Activated naive CD8-positive, alpha-beta T cell treated with anti-CD3 and anti-CD28 coated beads for 36 hours (primary cell): Measurements from ENCODE around the gene KRTAP19-6. TPM values are rescaled to one million over a fixed set of nuclear protein-coding genes. Genes with fewer than 3 reads are reported as not detected.

Source experiments
- DNase-seq: peaks from one replicate; pipeline ENCODE4 v3.0.0; 2021
- H3K27ac Mint-ChIP-seq: one replicate; pipeline ENCODE4 v1.8.0; 2022; ENCODE audit warnings: mild to moderate bottlenecking, moderate library complexity, mixed read lengths
- H3K27me3 Mint-ChIP-seq: one replicate; pipeline ENCODE4 v1.8.0; 2022; ENCODE audit warnings: mild to moderate bottlenecking, mixed read lengths
- H3K36me3 Mint-ChIP-seq: one replicate; pipeline ENCODE4 v1.8.0; 2021; ENCODE audit warnings: mild to moderate bottlenecking, mixed read lengths
- H3K4me1 Mint-ChIP-seq: one replicate; pipeline ENCODE4 v1.8.0; 2021; ENCODE audit warnings: mixed read lengths
- H3K4me3 Mint-ChIP-seq: one replicate; pipeline ENCODE4 v1.8.0; 2022; ENCODE audit warnings: mild to moderate bottlenecking, moderate library complexity, mixed read lengths
- H3K9me3 Mint-ChIP-seq: one replicate; pipeline ENCODE4 v1.8.0; 2022; ENCODE audit warnings: mixed read lengths
- total RNA-seq, 2 experiments: library from RNA; stranded (reverse); gene quantifications; one replicate each; pipeline ENCODE4 v1.2.3, GENCODE V29; 2021

The KRTAP19-6 gene
- total RNA-seq, 2 experiments from 2014 or later = not detected

GRCh38 chr21:30502041-30502440, 39.6 kb downstream of the KRTAP19-6 start, which contains the start of gene KRTAP19-5:
KRTAP19-5 (minus strand) TSS chr21:30502141; CDS start chr21:30502090, 51 bp downstream.
- Mint-ChIP-seq H3K27me3 (peaks cover 9% of the 10 kb centered on the region), H3K4me3 (no peak within 1 kb of the TSS), H3K4me1 (no peaks in the 10 kb centered on the region), H3K9me3 (no peaks in the 10 kb centered on the region), H3K27ac (no peak within 1 kb of the TSS), H3K36me3 (no peaks in the 10 kb centered on the region)
- no peak for DNase-seq

DNA sequence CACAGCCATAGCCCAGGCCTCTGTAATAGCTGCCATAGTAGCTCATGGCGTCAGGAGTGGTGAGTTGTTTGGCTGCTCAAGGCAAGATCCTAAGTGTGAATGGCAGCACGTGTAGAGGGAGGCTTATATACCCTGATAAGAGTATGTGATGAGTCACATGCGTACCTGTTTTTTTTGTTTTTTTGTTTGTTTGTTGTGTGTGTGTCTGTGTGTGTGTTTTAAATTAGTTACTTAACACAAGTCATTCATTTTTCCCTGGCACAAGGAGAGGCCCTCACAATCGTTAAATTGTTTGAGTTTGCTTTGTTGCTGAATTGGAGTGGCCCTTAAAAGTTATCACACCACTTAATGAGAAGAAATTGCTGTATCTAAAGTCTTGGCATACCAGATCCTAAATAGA, 44.6 kb downstream of the KRTAP19-6 start, which contains the start of gene KRTAP19-4:
Gene KRTAP19-4 (minus strand): TSS at position 101 of the 400 bp plus-strand sequence. CDS start 55 bp downstream, at position 46.
- no peaks in the 10 kb centered on the region for H3K36me3 Mint-ChIP-seq
- H3K9me3 Mint-ChIP-seq = no peaks in the 10 kb centered on the region
- H3K27ac Mint-ChIP-seq = no peak within 1 kb of the TSS
- no peaks in the 10 kb centered on the region for H3K4me1 Mint-ChIP-seq
- H3K27me3 Mint-ChIP-seq = no peaks in the 10 kb centered on the region
- no peak for DNase-seq
- H3K4me3 Mint-ChIP-seq = no peak within 1 kb of the TSS

DNA sequence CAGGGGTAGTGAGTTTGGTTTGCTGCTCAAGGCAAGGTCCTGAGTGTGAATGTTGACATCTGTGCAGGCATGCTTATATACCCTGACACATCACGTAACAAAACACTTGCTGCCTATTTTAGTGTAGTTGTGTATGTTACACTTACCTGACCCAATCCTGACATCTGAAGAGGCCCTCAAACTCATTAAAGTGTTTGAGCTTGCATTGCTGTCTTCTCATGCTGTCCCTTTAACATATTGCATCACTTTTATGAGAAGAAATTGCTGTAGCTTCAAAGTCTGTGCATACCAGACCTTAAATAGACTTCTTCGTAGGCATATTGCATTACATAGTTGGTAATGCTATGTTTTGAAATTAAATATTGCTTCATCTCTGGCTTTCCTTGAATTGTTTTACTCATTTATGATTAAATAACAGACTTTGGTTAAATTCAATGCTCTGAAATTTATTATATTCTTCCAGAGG, 49.7 kb downstream of the KRTAP19-6 start, which contains the start of gene KRTAP19-3:
Gene KRTAP19-3 (minus strand): TSS at position 51 of the 466 bp plus-strand sequence. CDS start 56 bp downstream, outside the sequence.
- Mint-ChIP-seq H3K27me3 (no peaks in the 10 kb centered on the region), H3K36me3 (no peaks in the 10 kb centered on the region), H3K4me3 (no peak within 1 kb of the TSS), H3K9me3 (peaks cover 2% of the 10 kb centered on the region), H3K4me1 (no peaks in the 10 kb centered on the region), H3K27ac (no peak within 1 kb of the TSS)
- DNase-seq = no peak

Other genes starting within 250 kb of the KRTAP19-6 start
- not detected for gene KRTAP26-1, start 221.5 kb downstream of the KRTAP19-6 start, total RNA-seq
- not detected for gene KRTAP27-1, start 204.2 kb downstream of the KRTAP19-6 start, total RNA-seq
- not detected for gene KRTAP23-1, start 193.3 kb downstream of the KRTAP19-6 start, total RNA-seq
- not detected for gene KRTAP13-2, start 169.6 kb downstream of the KRTAP19-6 start, total RNA-seq
- not detected for gene KRTAP13-1, start 145.8 kb downstream of the KRTAP19-6 start, total RNA-seq
- not detected for gene KRTAP13-3, start 115.9 kb downstream of the KRTAP19-6 start, total RNA-seq
- not detected for gene KRTAP13-4, start 111.6 kb downstream of the KRTAP19-6 start, total RNA-seq
- not detected for gene KRTAP15-1, start 101.6 kb downstream of the KRTAP19-6 start, total RNA-seq
- gene KRTAP19-1, start 61.5 kb downstream of the KRTAP19-6 start, total RNA-seq = not detected
- gene KRTAP19-2, start 54.4 kb downstream of the KRTAP19-6 start, total RNA-seq = not detected
- not detected for gene KRTAP19-3, start 49.9 kb downstream of the KRTAP19-6 start, total RNA-seq
- gene KRTAP19-4, start 44.7 kb downstream of the KRTAP19-6 start, total RNA-seq = not detected
- gene KRTAP19-5, start 39.7 kb downstream of the KRTAP19-6 start, total RNA-seq = not detected
- not detected for gene KRTAP19-7, start 19.4 kb upstream of the KRTAP19-6 start, total RNA-seq
- not detected for gene KRTAP22-2, start 48.5 kb upstream of the KRTAP19-6 start, total RNA-seq
- not detected for gene KRTAP6-3, start 50.6 kb upstream of the KRTAP19-6 start, total RNA-seq
- not detected for gene KRTAP6-2, start 57.0 kb upstream of the KRTAP19-6 start, total RNA-seq
- not detected for gene KRTAP22-1, start 59.2 kb upstream of the KRTAP19-6 start, total RNA-seq
- not detected for gene KRTAP6-1, start 72.1 kb upstream of the KRTAP19-6 start, total RNA-seq
- gene KRTAP20-1, start 74.6 kb upstream of the KRTAP19-6 start, total RNA-seq = not detected
- gene KRTAP20-4, start 78.8 kb upstream of the KRTAP19-6 start, total RNA-seq = not detected
- not detected for gene KRTAP20-2, start 93.3 kb upstream of the KRTAP19-6 start, total RNA-seq
- not detected for gene KRTAP20-3, start 101.0 kb upstream of the KRTAP19-6 start, total RNA-seq
- gene KRTAP21-3, start 176.9 kb upstream of the KRTAP19-6 start, total RNA-seq = not detected
- not detected for gene KRTAP21-2, start 205.4 kb upstream of the KRTAP19-6 start, total RNA-seq
- gene KRTAP21-1, start 213.6 kb upstream of the KRTAP19-6 start, total RNA-seq = not detected